ENCODE results near the gene RCHY1. TPM values are rescaled to one million over a fixed set of nuclear protein-coding genes. Genes with fewer than 3 reads are reported as not detected.
"Not testable (repeated sequence)": the region's sequence is repeated elsewhere in the genome, so short reads cannot be mapped to it uniquely, and the experiment has no call there.

RCHY1 gene
- 10 to 100 TPM; 30.6 to 31.9 TPM for total RNA-seq
- long read RNA-seq, donor 1, full-length matches to known transcripts: 16 of 21 reads
- long read RNA-seq, donor 1, partial matches to known transcripts: 0 of 21 reads
- long read RNA-seq, donor 1, other reads (novel, unspliced or antisense): 5 of 21 reads
- long read RNA-seq, donor 2, full-length matches to known transcripts: 45 of 51 reads
- long read RNA-seq, donor 2, partial matches to known transcripts: 0 of 51 reads
- long read RNA-seq, donor 2, other reads (novel, unspliced or antisense): 6 of 51 reads

DNA sequence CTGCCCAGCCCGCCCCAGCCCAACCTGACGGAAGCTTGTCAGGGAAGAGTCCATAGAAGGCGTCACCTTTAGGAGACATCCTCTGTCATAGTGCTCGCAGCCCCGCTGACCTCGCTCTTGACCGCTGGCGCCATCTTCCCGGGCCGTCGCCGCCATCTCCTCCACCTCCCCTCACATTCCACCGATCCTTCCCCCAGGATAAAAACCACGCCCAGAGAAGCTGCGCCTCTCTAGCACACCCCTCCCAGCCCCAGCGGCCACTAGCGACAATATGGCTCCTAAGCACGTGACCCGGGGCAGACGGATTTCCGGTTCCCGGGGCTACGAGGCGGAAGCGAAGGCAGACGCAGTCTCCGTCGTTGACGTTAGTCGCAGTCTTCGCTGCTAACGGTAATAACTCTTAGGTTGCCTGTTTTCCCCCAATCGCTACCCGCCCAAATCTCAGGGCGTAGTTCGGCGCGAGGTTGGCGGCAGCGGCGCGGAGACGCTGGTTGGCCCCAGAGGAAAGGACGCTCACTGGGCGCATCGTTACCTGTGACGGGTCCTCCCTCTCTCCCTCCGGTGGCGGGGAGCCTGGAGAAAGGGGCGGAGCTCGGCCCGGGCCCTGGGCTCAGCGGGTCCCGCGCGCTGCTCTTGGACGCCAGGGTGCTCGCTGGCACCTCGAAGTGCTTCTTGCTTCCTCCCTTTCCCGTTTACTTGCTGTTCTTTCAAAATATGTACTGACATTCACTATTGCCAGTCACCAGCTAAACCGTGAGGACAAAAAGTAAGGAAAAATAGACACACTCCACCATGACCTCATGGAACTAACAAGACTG is at the start of gene RCHY1, which contains the start of gene THAP6:
TSS of gene RCHY1 (minus strand) at position 273 of the 818 bp plus-strand sequence. CDS start at position 156, 117 bp downstream.
TSS of gene THAP6 (plus strand) at position 343 of the 818 bp plus-strand sequence. CDS start 980 bp downstream, outside the sequence.
- peak; percentile 99 for DNase-seq (ENCODE audit: low spot score)
- intact Hi-C loops (cut with DNase I): loop anchor here in 1 of 2 donors (10.0 kb wide), 1 partner anchor 1810 kb away; no protein-coding TSS in a partner anchor

DNA sequence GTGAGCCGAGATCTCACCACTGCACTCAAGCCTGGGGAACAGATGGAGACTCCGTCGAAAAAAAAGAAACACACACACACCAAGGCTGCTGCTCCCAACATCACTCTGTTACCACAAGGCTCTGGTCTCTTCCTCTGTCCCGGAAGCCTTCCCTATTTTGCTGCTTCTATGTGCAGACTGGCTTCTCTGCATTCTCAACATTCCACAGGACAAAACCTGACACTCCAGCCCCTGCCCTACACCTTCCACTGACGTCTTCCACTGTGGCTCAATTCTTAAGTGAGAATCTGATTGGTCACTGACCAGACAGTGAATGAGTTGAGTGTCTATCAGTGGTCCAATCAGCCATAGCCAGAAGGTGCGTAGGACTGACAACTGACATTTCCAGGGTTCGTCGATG is 47.6 kb upstream of the RCHY1 start:
- no peak for DNase-seq (ENCODE audit: low spot score)
- intact Hi-C loops (cut with DNase I): no loop called here

DNA sequence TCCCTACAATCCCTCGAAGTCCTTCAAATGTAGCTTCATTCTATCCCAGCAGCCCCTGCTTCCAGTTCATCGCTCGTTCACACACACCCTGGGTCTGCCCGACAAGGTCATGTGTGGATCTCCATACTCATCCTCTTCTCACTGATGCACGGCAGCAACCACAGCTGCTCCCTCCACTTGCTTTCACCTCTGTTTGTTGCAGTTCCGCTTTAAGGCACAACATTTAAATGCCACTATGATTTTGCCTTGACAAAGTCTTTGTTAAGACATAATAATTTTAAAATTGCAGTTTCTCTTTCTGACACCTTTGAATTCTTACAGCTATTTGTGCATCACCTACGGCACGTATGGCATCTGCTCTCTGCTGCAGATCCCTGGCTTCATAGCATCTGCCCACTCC is 43.5 kb upstream of the RCHY1 start:
- intact Hi-C loops (cut with DNase I): no loop called here
- no peak for DNase-seq (ENCODE audit: low spot score)

DNA sequence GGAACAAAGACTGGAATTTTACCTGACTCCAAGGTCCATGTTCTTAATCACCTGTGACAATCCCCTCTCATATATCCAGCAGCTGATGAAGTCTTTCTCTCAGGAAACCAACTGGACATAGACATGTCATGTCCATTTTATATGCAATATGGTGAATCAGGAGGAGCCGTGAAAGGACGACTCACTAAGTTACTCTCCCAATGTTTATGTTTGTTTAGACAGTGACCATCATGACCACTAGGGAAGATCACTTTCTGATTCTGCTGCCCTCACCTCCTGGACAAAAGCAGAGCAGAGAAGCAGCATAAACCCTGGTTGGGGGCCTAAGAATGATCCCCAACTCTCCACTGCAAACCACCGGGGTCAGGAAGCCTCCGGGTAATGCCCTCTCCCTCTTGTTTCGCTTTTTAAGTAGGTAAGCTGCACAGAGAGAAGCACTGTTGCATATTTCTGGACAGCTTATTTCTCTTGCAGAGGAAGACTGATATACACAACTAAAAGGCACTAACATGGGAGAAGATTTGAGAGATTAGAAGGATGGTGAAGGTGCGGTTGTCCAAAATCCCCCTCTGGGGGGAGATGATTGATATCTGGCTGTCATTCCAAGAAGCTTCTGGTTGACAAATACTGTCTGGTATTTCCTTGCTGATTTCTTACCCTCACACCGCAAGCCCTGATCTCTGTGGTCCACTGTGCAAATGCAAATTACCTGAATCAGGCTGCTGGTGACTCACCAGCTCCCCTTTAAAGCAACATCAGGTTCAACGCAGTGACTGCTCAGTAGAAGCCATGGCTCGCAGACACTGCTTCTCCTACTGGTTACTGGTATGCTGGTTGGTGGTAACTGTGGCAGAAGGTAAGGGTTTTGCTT is 41.3 kb upstream of the RCHY1 start, which contains the start of gene ODAPH:
TSS of gene ODAPH (plus strand) at position 773 of the 871 bp plus-strand sequence. CDS start at position 790, 17 bp downstream.
- intact Hi-C loops (cut with DNase I): no loop called here

DNA sequence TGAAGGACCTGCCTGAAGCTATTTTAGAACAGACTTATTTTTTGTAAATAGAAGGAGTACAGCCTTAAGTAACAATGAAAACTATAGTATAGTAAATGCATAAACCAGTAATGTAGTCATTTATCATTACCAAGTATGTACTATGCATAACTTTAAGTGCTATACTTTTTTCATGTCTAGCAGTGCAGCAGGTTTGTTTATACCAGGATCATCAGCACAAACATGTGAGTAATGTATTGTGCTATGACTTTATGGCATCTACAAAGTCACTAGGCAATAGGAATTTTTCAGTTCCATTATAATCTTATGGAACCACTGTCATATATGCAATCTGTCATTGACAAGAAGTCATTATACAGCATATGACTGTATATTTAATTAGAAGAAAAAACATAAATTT is 38.2 kb upstream of the RCHY1 start:
- intact Hi-C loops (cut with DNase I): no loop called here
- DNase-seq (ENCODE audit: low spot score): no peak

More for the DNA sequence above, 41.3 kb upstream of the RCHY1 start, which contains the start of gene ODAPH:
- no peak for DNase-seq (ENCODE audit: low spot score)

DNA sequence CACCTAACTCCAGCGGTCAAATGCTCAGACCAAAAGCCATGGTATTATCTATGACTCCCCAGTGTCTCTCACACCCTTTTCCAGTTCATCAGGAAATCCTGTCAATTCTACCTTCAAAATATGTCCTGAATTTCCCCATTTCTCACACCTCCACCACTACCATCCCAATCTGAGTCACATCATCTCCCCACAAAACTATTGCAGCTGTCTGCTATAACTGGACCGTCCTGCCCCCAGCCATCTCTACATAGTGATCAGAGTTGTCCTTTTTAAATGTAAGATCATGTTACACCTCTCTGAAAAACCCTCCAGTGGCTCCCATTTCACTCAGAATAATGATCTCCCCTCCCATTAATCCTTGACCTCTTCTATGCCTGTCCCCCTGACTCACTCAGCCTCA is 34.8 kb upstream of the RCHY1 start:
- intact Hi-C loops (cut with DNase I): no loop called here
- no peak for DNase-seq (ENCODE audit: low spot score)

DNA sequence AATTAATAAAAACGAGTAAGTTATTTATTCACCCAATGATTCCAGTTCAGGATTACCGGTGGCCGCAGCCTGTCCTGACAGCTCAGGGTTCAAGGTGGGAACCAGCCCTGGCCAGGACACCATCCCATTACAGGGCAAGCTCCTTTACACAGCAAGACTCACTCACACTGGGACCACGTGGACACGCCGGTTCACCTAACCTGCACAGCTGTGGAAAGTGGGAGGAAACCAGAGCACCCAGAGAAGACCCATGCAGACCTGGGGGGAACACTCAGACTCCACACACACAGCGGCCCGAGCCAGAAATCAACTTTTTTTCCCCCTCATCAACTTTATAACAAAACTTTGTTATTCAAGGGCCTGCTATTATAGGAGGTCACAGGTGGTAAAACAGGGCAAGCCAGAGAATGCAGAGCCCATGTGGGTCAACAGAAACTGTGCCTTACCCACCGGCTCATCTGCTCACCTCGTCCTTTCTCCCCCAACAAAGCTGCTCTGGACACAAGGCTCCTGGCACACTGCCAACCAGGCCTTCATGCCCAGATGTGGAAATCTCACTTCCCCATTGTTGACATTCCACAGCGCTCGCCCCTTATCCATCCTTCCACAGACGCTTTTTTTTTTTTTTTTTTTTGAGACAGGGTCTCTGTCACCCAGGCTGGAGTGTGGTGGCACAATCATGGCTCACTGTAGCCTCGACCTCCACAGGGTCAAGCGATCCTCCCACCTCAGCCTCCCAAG is 33.6 kb upstream of the RCHY1 start:
- DNase-seq (ENCODE audit: low spot score): peak; percentile 83
- intact Hi-C loops (cut with DNase I): no loop called here

DNA sequence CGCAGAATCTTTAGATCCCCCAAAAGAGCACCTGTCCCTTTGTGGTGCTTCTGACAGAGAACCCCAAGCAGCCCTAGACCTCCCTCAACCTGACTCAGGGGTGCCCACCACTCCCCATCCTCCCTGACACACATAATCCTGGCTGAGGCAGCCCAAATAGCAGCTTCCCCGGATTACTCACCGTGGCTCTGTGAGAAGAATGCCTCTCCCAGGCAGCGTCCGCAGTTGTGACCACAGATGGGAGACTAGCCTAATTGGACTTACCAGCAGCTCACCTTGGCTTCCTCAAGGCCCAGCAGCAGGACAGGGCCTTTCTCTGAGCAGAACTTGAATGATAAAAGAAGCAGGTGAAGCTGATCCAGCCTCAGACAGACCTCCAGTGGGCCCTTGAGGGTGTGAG is 31.3 kb upstream of the RCHY1 start:
- no peak for DNase-seq (ENCODE audit: low spot score)
- intact Hi-C loops (cut with DNase I): no loop called here

DNA sequence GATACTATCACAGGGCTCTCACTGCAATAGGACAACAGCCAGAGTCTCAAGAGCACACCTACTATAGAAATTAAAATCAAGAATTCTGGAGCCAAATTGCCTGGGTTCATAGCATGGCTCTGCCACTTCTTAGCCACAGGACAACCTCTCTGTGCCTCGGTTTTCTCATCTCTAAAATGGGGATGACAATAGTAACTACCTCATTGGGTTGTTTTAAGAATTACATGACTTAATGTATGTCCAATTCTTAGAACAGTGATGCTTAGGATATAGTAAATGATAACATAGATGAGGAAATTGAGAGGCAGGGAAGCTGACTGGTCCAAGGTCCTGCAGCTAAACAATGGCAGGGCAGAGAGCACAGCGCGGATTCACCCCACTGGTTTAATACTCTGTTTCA is 30.7 kb upstream of the RCHY1 start:
- intact Hi-C loops (cut with DNase I): no loop called here
- DNase-seq (ENCODE audit: low spot score): no peak

DNA sequence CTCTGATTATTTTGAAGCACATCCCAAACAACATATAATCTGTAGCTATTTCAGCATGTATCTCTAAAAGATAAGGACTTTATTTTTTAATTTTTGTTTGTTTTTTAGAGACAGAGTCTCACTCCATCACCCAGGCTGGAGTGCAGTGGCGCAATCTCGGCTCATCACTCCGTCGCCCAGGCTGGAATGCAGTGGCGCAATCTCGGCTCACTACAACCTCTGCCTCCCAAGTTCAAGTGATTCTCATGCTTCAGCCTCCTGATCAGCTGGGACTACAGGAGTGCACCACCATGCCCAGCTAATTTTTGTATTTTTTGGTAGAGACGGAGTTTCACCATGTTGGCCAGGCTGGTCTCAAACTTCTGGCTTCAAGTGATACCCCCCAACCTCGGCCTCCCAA is 30.0 kb upstream of the RCHY1 start:
- DNase-seq (ENCODE audit: low spot score); intact Hi-C loops (cut with DNase I): not testable (repeated sequence)

DNA sequence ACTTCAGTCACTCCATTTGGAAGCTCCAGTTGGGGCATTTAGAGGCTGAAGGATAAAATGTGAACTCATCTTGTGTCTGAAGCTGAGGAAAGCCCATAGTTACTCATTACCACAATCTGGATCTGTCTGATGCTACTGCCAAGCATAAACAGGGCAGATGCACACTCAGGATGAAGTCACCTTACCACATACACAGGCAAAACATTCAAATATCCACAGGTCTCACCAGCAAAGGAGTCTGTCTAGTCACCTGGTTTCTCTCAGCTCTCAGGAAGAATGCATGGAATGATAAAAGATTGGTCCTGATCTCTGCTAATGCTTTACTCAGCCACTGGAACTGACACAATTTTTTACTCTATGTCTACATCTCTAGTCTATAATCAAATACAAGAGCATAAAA is 28.6 kb upstream of the RCHY1 start:
- no peak for DNase-seq (ENCODE audit: low spot score)
- intact Hi-C loops (cut with DNase I): no loop called here

DNA sequence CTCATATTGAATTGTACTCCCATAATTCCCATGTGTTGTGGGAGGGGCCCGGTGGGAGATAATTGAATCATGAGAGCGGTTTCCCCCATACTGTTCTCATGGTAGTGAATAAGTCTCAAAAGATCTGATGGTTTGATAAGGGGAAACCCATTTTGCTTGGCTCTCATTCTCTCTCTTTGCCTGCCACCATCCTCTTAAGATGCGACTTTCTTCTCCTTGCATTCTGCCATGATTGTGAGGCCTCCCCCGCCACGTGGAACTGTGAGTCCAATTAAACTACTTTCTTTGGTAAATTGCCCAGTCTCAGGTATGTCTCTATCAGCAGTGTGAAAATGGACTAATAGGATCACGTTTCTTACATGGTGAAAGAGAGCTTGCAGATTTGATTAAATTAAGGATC is 23.1 kb upstream of the RCHY1 start:
- DNase-seq (ENCODE audit: low spot score); intact Hi-C loops (cut with DNase I): not testable (repeated sequence)

DNA sequence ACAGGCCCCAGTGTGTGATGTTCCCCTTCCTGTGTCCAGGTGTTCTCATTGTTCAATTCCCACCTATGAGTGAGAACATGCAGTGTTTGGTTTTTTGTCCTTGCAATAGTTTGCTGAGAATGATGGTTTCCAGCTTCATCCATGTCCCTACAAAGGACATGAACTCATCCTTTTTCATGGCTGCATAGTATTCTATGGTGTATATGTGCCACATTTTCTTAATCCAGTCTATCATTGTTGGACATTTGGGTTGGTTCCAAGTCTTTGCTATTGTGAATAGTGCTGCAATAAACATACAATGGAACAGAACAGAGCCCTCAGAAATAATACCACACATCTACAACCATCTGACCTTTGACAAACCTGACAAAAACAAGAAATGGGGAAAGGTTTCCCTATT is 19.7 kb upstream of the RCHY1 start:
- intact Hi-C loops (cut with DNase I); DNase-seq (ENCODE audit: low spot score): not testable (repeated sequence)

DNA sequence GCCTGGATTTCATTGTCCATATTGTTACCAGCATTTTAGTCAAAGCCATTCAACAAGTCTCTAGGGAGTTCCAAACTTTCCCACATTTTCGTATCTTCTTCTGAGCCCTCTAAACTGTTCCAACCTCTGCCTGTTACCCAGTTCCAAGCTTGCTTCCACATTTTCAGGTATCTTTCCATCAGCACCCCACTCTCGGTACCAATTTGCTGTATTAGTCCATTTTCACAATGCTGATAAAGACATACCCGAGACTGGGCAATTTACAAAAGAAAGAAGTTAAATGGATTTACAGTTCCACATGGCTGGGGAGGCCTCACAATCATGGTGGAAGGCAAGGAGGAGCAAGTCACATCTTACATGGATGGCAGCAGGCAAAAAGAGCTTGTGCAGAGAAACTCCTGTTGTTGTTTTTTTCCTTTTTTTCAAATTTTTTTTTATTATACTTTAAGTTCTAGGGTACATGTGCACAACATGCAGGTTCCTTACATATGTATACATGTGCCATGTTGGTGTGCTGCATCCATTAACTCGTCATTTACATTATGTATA is 19.2 kb upstream of the RCHY1 start:
- DNase-seq (ENCODE audit: low spot score); intact Hi-C loops (cut with DNase I): not testable (repeated sequence)

DNA sequence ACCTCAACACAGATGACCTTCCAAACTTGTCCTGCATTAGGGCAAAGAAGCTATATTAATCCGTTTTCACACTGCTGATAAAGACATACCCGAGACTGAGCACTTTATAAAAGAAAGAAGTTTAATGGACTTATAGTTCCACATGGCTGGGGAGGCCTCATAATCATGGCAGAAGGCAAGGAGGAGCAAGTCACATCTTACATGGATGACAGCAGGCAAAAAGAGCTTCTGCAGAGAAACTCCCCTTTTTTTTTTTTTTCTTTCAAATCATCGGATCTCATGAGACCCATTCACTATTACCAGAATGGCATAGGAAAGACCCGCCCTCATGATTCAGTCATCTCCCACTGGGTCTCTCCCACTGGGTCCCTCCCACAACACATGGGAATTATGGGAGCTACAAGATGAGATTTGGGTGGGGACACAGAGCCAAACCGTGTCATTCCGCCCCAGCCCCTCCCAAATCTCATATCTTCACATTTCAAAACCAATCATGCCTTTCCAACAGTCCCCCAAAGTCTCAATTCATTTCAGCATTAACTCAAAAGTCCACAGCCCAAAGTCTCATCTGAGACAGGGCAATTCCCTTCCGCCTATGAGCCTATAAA is 17.4 kb upstream of the RCHY1 start:
- DNase-seq (ENCODE audit: low spot score); intact Hi-C loops (cut with DNase I): not testable (repeated sequence)

DNA sequence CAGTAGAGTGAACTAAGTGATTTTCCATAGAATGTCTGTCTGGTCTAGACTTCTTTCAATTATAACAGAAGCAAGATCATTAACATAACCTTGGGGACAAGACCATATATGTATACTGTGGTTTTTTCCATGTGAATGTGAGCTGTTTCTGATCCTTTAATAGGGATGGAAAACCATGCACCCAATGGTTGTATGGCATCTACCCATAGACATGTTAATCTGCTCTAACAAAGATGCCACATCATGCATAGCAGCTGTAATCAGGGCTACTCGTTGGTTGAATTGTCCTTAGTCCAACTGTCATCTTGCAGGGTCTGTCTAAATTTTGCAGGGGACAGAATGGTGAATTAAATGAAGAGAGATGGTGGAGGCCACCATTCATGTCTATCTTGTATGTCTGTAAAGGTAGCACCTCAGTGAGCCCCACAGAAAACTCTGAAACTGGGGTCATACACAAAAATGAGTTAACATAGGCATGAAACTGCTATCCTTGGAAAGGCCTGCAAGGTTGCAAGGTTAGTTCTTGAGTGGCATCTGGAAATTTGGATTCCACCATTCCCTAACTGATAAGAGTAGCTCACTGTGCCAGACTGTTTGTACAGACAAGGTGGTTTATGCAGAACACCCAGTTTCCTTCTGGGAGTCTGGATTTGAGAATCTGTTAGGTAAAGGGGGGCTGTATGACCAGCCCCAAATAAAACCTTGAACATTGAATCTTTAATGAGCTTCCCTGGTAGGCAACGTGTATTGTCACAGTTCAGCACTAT is 16.5 kb upstream of the RCHY1 start:
- intact Hi-C loops (cut with DNase I): no loop called here
- DNase-seq (ENCODE audit: low spot score): no peak

DNA sequence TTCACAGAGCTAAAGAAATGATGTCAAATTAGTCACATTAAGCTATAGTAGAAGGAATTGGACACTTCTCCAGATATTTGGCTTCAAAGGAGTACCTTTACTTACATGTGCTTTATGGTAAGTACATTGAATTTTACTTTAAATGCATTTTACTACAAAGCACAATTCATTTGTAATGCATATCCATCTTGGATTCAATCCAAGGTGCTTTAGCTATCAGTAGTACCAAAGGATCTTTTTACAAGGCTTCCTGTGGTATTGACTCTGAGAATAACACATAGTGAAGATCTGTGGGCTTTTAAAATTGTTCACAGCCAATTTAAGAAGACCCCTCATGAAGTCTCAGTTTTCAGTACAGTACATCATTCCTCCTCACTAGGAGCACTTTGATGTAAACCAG is 13.3 kb upstream of the RCHY1 start:
- intact Hi-C loops (cut with DNase I): no loop called here
- no peak for DNase-seq (ENCODE audit: low spot score)

Data from posterior vena cava (tissue), 2 donors.